ENCODE data around the gene FBRS. TPM values are rescaled to one million over a fixed set of nuclear protein-coding genes. Genes with fewer than 3 reads are reported as not detected.

FBRS gene
- total and polyA plus RNA-seq, 2 of the 8 experiments (the other 6 are each of a cell fraction or from before 2014, with no cell fraction given): 2.4 to 13.9 TPM

- H3K18ac ChIP-seq (ENCODE audit: extremely low read depth, low read length): no peak overlapping the region
- H4K20me1 ChIP-seq (replicated peaks in 1 of 2; ENCODE audit: control insufficient read depth in 1 of 2, insufficient read depth in 2 of 2, low read length in 2 of 2): peaks cover 18 to 61% of the 10 kb centered on the region in 2 experiments
- no peak overlapping the region for H3K4me2 ChIP-seq (ENCODE audit: insufficient read depth in 1 of 2, low read depth in 2 of 2, low read length in 2 of 2)
- peaks cover 0 to 9% (median 4%) of the 10 kb centered on the region in 4 experiments; a peak in 2 of 7 replicates for H3K4me1 ChIP-seq (replicated peaks in 1 of 4; ENCODE audit: control insufficient read depth in 3 of 4, insufficient read depth in 4 of 4, low read length in 3 of 4)
- peaks cover 0 to 11% (median 2%) of the 10 kb centered on the region in 4 experiments; a peak in 4 of 8 replicates for H3K36me3 ChIP-seq (ENCODE audit: control insufficient read depth in 2 of 4, insufficient read depth in 4 of 4, low read length in 3 of 4)
- ChIA-PET POLR2A (ENCODE audit: partially characterized antibody) (no interaction called here), CTCF (ENCODE audit: partially characterized antibody) (interaction anchor here (1.0 kb wide), 1 partner anchor 31 kb away, joined by 4 read pairs; no protein-coding TSS in a partner anchor)
- no peaks in the 10 kb centered on the region for H3K79me2 ChIP-seq (ENCODE audit: control insufficient read depth in 1 of 2, insufficient read depth in 2 of 2, low read length in 2 of 2)
- no peak overlapping the region for H3K4me3 ChIP-seq (ENCODE audit: extremely low read depth in 1 of 4, insufficient read depth in 2 of 4, low read depth in 3 of 4, low read length in 4 of 4)
- H4K8ac ChIP-seq (ENCODE audit: extremely low read depth, insufficient read depth, low read length): no peak overlapping the region
- 87% methylated on average over 8 of the region's 8 CpGs; no CpG with 5 or more reads in 1 of the 2 experiments for WGBS, 2 experiments (ENCODE audit: extremely low coverage in 1 of 2, insufficient coverage in 1 of 2, insufficient read length in 1 of 2, insufficient replicate concordance in 2 of 2, low coverage in 1 of 2, low lambda C conversion rate in 2 of 2, missing lambda C conversion rate in 1 of 2)
- H2BK12ac ChIP-seq (ENCODE audit: low read depth, low read length): no peak overlapping the region
- H3K23ac ChIP-seq (ENCODE audit: insufficient read length): no peak overlapping the region
- H3K23me2 ChIP-seq (ENCODE audit: low read depth, low read length): peaks cover 8% of the 10 kb centered on the region; the same call in 1 of the 2 replicates
- no peaks in the 10 kb centered on the region for H3K9me3 ChIP-seq (ENCODE audit: insufficient read depth in 2 of 2, low read depth in 1 of 2, low read length in 1 of 2)
- H2AFZ ChIP-seq (ENCODE audit: low read length): no peak overlapping the region
- no peak overlapping the region for H3K56ac ChIP-seq (replicated peaks; ENCODE audit: insufficient read length, low read depth, low read length)
- no peak overlapping the region for H2BK20ac ChIP-seq (ENCODE audit: low read length)
- no peak overlapping the region for H3K14ac ChIP-seq (ENCODE audit: insufficient read length)
- H3K9ac ChIP-seq (replicated peaks in 1 of 4; ENCODE audit: extremely low read depth in 1 of 4, low read depth in 3 of 4, low read length in 3 of 4): no peak overlapping the region
- no peak for DNase-seq (ENCODE audit: low read depth in 1 of 2, low spot score in 2 of 2)
- H2AK5ac ChIP-seq (ENCODE audit: low read depth, low read length): no peak overlapping the region
- no peak overlapping the region for H3K4ac ChIP-seq (replicated peaks; ENCODE audit: insufficient read length, low read depth, low read length)
- H2BK5ac ChIP-seq (ENCODE audit: low read depth, low read length): no peak overlapping the region
- H4K91ac ChIP-seq (replicated peaks; ENCODE audit: insufficient read length, low read length): no peak overlapping the region
- H3K27ac ChIP-seq (ENCODE audit: low read depth, low read length): no peak overlapping the region
- no peaks in the 10 kb centered on the region for H3K79me1 ChIP-seq (ENCODE audit: low read depth, low read length)
- H4K5ac ChIP-seq (ENCODE audit: insufficient read length, low read depth, low read length): no peak overlapping the region
- H2BK120ac ChIP-seq (replicated peaks; ENCODE audit: low read depth, low read length): no peak overlapping the region
- FAIRE-seq: no peak
- peaks cover 6 to 70% (median 44%) of the 10 kb centered on the region in 4 experiments for H3K27me3 ChIP-seq (replicated peaks in 1 of 4; ENCODE audit: control insufficient read depth in 3 of 4, extremely low read depth in 1 of 4, insufficient read depth in 3 of 4, low read length in 3 of 4)
- H2BK15ac ChIP-seq (ENCODE audit: low read length): no peak overlapping the region
- TF ChIP-seq TCF12 (IDR thresholded peaks at IDR 0.05; ENCODE audit: low read depth, low read length): no peak
- TF ChIP-seq HDAC2 (IDR thresholded peaks at IDR 0.05; ENCODE audit: borderline replicate concordance in 1 of 2, low read depth in 2 of 2, low read length in 2 of 2): no peak
- no peak for TF ChIP-seq TAF7 (optimal IDR thresholded peaks at IDR 0.05; ENCODE audit: borderline replicate concordance, low read depth, low read length)
- TF ChIP-seq BCL11A (IDR thresholded peaks at IDR 0.05; ENCODE audit: low read depth in 2 of 2, low read length in 2 of 2): no peak
- no peak for TF ChIP-seq ATF3 (IDR thresholded peaks at IDR 0.05; ENCODE audit: insufficient read depth, low read depth, low read length)
- no peak for TF ChIP-seq SAP30 (IDR thresholded peaks at IDR 0.05; ENCODE audit: insufficient read depth, insufficient replicate concordance, low read length)
- TF ChIP-seq, protein P1, sequence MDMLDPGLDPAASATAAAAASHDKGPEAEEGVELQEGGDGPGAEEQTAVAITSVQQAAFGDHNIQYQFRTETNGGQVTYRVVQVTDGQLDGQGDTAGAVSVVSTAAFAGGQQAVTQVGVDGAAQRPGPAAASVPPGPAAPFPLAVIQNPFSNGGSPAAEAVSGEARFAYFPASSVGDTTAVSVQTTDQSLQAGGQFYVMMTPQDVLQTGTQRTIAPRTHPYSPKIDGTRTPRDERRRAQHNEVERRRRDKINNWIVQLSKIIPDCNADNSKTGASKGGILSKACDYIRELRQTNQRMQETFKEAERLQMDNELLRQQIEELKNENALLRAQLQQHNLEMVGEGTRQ (IDR thresholded peaks at IDR 0.05; ENCODE audit: low read length): no peak
- no peak for TF ChIP-seq ASH2L (IDR thresholded peaks at IDR 0.05; ENCODE audit: low read length)
- TF ChIP-seq HDAC6 (IDR thresholded peaks at IDR 0.05; ENCODE audit: low read depth, low read length): no peak
- TF ChIP-seq TBP (IDR thresholded peaks at IDR 0.05; ENCODE audit: low read depth, low read length): no peak
Measured at GRCh38 chr16:30663038-30663437, 4.8 kb downstream of the FBRS start.
